HG03354 (cell line): ENCODE data around the gene COL13A1.

Experiments used
- ATAC-seq: cut with Tn5 transposase; IDR thresholded peaks from one replicate; pipeline ENCODE4 v1.9.1; 2021; ENCODE audit warnings: mild to moderate bottlenecking; ENCODE audit not compliant: unreplicated experiment, poor library complexity, severe bottlenecking

The COL13A1 gene

DNA sequence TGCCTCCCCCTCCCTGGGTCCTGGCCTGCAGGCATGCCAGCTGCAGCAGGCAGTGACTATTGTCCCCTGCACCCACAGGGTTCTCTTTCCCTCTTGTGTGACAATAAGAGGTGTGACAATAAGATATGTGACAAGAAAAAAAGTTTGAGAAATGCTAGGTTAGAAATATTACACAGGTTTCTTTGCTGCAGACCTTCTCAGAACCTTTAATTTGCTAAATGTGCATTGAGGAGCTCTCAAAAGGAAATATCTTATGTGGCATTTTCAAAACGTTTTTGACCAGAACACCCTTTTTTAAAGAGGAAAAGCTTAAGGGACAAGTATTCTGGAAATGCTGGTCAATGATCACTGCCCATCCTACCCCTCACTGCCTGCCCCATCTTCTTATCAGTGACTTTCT, 117.5 kb downstream of the COL13A1 start:
- no peak for ATAC-seq

- no peak for ATAC-seq
Observed at GRCh38 chr10:69925111-69925510, 123.4 kb downstream of the COL13A1 start.

- ATAC-seq = no peak
Observed at GRCh38 chr10:69928339-69928738, 126.6 kb downstream of the COL13A1 start.

- ATAC-seq = no peak
Observed at GRCh38 chr10:69929575-69929974, 127.9 kb downstream of the COL13A1 start.

GRCh38 chr10:69934768-69935167, 133.1 kb downstream of the COL13A1 start:
- ATAC-seq = no peak

DNA sequence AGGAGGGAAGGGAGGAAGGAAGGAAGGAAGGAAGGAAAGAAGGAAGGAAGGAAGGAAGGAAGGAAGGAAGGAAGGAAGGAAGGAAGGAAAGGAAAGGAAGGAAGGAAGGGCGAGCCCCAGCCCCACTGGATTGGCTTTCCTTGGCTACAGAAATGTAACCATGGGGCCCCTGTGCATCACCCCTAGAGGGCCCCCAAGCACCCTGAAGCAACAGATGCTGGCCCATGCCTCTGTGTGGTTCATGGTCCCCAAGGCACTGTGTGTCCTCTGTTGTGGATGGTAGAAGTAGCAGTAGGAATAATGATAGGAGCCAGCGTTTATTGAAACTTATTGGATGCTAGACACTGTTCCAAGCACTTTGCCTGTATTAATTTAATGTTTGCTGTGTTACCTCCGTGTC, 134.4 kb downstream of the COL13A1 start:
- no peak for ATAC-seq

DNA sequence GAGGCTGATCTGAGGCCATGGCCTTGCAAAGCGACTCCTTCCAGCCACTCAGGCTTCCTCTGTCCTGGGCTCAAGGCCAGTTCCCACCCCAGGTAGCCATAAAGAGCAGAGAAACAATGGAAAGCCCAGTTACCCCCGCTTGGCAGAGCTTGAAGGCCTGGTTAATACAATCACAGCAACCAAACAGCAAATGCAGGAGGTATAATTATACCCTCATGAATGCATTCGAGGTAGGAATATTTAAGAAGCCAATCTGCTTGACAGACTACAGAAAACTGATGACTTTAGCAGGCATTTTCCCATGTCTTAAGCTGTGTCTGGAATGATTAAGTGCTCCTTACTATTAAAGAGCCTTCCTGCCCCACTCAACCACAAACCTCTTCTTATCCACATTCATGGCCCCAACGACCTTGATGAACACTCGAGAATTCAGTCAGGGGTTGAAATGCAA, 136.9 kb downstream of the COL13A1 start:
- ATAC-seq = no peak

DNA sequence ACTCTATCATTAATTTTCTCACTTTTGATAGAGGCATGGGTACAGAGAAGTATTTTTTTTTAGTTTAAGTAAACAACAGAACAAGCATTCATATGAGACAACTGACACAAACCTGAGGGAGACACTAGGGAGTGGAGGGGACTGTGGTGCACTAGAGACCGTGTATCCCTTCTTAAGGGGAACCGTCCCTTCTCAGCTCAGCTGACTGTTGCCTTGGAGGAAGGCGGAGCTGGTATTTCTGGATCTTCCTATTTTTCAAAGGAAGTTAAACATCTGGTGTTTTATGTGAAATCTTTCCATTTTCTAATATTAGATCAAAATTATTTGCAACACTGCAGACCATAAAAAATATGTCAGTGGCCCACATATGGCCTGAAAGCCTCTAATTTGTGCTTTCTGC, 137.4 kb downstream of the COL13A1 start:
- ATAC-seq = no peak

DNA sequence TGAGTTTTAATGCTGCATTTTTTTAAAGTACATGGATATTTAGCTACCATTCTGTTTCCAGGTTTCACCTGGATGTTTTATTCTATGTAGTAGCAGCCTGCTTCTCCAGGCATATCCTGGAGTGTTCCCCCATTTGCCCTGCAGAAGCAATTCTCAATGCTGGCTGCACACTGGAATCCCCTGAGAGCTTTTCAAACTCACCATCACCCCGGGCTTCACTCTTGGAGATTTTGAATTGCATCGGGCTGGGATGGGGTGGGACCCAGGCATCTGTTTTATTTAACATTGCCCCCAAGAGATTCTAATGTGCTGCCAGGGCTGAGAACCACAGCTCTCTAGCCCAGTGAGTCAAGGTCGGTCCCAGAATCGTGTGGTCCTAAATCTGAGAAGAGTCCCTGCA, 137.8 kb downstream of the COL13A1 start:
- ATAC-seq = no peak

GRCh38 chr10:69941730-69942129, 140.0 kb downstream of the COL13A1 start:
- no peak for ATAC-seq

DNA sequence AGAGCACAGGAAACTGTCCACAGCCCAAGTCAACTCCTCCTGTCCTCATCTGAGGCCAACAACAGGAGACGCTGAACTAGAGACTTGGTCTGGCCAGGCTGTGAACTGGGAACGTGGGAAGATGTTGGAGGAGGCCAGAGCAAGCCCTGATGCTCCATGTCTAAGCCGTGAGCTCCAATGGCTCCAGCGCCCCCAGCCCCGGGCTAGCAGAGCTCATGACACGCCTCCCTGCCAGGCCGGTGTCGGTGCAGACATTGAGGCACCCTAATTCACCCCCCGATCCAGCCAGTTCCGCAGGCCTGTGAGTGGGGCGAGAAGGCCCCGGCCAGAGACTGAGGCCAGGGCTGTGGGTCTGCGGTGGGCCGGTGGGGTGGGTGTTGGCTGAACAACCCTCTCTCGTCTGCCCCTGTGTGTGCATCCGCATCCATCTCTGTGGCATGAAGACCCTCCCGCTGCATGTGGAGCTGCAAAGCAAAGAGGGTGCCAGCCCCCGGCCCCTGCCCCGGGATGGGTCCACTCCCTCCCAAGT, 141.7 kb downstream of the COL13A1 start:
- no peak for ATAC-seq

DNA sequence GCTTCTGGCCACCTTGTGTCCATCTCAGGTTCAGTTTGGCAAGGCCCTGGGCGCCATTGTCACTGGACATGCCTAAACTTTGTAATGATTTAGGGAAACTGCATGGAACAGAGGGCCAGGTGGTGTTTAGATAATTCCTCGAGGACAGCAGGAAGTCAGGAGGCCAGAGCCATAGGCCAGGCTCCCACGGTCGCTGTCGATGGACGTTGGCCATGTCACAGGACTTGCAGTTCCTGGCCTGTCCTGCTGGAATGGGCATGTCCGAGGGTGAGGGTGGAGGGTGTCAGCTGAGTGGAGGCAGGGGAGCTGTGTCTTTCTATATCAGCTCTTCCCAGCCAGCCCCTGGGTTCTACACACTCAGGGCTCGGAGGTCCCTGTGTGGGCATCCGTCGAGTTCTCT, 143.1 kb downstream of the COL13A1 start:
- no peak for ATAC-seq

DNA sequence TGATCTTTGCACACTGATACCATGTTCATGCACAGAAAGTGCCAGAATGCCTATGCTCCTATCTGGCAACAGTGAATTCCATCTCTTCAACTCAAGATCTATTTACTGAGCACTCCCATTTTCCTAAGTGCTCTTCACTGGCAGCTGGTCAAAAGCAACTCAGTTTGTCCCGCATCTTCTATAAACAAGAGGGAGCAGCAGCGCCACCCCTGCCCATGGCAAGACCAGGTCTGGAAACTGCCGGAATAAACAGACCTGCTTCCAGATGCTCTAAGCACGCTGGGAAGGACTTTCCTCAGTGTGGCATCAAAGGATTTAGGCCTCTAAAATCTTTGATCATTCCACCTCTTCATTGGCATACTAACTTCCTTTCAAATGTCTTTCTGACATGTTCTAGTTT, 146.6 kb downstream of the COL13A1 start:
- no peak for ATAC-seq

- no peak for ATAC-seq
Observed at GRCh38 chr10:69949770-69950169, 148.1 kb downstream of the COL13A1 start.

- ATAC-seq = no peak
Observed at GRCh38 chr10:69951658-69952057, 150.0 kb downstream of the COL13A1 start.

GRCh38 chr10:69952069-69952800, 150.5 kb downstream of the COL13A1 start:
- peak; percentile 48 for ATAC-seq

DNA sequence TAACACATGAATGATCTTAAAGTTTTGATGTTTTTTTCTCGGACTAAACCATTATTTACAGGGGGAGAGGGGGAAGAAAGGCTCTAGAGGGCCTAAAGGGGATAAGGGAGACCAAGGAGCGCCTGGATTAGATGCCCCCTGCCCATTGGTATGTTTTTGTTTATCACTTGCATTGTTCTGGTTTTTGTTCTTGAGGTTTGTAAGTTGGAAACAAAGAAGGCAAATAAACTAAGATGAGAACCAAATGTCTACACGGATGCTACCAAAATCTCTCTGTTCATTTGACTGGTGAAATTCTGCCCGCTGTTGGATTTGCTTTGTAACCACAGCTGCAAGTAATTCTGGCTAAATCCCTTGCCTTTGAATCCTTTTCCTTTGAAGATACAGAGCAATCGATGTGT, 151.1 kb downstream of the COL13A1 start:
- ATAC-seq = no peak

DNA sequence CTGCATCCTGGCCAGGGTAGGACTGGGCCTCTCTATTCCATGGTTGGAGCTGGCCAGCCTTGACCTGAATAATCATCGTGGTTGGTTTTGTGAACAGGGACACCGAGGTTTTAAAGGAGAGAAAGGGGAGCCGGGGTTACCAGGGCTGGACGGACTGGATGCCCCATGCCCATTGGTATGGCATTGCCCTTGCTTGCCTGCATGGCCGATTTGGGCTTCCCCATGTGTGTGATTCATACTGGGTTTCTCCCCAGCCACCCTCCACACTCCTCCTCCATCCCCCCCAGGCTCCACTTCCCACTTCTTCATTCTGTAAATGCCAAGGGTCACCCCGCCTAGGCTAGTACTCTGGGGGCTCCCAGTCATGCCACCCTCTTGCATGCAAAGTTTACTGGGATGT, 152.1 kb downstream of the COL13A1 start:
- ATAC-seq = no peak

- no peak for ATAC-seq
Observed at GRCh38 chr10:69955211-69955805, 153.6 kb downstream of the COL13A1 start.

- no peak for ATAC-seq
Observed at GRCh38 chr10:69955897-69956740, 154.4 kb downstream of the COL13A1 start.
